LNCAP (cell line): ENCODE results near the gene IFIT2.

ENCODE experiments used
- CTCF ChIP-seq: fragments of 450-650 bp; IDR thresholded peaks from 2 replicates; pipeline ENCODE4 v1.5.1; 2017; ENCODE audit warnings: mild to moderate bottlenecking

Gene IFIT2

DNA sequence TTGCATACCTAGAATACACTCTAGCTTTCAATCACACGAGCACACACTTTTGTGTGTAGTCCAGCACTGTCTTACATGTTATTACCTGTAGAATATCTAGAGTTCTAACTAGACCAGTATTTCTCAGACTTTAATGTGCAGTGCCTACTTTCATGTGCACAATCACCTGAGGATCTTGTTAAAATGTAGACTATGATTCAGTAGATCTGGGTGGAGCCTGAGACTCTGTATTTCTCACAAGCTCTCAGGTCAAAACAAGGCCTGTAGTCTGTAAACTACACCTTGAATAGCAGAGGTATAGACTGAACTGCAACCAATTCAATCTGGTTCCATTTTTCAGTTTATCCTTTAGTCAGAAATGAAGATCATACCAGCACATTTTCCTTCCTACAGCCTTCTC lies 11.1 kb downstream of the IFIT2 start:
- TF ChIP-seq CTCF = no peak

DNA sequence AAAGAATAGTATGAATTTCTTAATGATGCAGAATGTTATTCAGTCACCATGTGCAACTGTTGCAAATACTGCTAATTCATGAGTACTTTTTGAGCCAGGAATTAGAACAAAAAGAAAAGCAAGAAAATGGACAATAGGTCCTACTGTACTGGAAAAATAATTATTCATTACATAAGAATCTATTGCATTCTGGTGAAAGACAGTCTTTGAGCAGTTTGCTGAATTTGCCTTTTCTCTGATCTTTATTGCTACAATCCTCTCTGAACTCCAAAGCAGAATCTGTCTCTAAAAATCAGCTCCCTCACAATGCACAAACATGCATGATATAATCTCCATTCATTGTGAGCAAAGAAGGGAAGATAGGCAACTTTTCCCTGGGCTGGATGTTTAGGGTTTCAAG lies 12.8 kb downstream of the IFIT2 start:
- TF ChIP-seq CTCF = no peak

GRCh38 chr10:89327803-89328441 lies 26.1 kb downstream of the IFIT2 start, which contains the start of gene IFIT3:
Gene IFIT3, plus strand, starts transcription at chr10:89327997. Its CDS starts 77 bp downstream, at chr10:89328074.
- TF ChIP-seq CTCF = no peak

DNA sequence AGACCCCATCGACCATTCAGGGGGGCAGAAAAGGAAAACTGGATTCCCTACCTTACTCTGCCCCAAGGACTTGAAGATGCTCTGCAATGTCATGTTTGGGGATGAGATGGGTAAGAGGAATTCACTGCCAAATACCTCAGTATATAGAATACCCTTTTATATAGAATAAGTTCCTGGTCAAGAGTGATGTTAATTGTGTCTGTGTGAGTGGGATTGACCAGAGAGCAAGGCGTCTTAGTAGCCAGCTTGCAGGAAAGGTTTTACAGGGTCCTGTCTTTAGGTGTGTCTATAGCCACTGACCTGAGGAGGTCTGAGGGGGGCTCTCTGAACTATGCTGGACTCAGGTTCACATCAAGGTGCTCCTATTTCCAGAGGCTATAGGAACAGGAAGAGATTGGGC lies 27.3 kb downstream of the IFIT2 start:
- TF ChIP-seq CTCF = no peak

DNA sequence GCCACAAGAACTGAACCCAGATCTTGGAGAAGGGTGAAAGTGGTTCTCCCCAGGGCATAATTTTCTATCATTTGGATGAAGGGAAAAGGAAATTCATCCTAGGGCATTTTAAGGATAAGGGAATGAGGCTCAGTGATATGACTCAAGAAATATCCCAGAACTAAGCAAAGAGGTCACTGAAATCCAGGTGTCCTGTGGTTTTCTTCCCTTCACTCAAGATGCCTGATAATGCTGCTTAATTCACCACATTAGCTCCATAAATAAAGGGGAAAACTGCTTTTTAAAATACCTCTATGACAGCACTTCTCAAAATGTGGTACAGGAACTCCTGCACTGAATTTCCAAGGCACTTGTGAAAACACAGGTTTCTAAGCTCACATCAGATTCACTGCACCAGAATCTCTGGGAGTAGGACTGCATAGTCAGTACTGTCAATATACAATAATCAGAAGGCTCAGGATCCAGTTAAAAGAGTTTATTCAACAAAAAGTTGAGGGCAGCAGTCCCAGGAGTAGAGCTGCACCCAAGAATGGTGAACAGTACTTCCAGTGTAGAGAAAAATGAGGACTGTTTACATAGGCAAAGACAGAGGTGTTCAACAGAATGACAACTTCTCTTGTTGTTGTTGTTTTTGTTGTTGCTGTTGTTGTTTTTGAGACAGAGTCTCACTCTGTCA lies 28.8 kb downstream of the IFIT2 start:
- no peak for TF ChIP-seq CTCF

DNA sequence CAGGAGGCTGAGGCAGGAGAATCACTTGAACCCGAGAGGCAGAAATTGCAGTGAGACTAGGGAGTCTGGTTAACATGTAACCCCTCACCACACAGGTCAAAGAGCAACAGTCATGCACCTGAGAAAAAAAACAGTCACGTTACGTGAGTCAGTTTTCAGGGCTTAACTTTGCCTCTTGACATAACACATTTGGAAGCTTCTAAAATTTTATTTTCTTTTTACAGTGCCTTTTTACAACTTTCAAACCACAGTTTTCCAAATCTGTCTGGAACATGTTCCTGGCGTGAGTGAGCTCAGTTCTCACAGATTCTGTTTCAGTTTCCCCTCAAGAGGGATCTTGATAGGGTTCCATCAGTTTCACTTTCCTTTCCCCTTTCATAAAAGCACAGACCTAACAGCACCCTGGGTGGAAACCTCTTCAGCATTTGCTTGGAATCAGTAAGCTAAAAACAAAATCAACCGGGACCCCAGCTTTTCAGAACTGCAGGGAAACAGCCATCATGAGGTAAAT lies 30.3 kb downstream of the IFIT2 start:
- no peak for TF ChIP-seq CTCF

- TF ChIP-seq CTCF = no peak
Measured at GRCh38 chr10:89335226-89335625, 33.4 kb downstream of the IFIT2 start.
